Large intestine (tissue), 3 donors: Measurements from ENCODE around the gene RAI1. TPM values are rescaled to one million over a fixed set of nuclear protein-coding genes. Genes with fewer than 3 reads are reported as not detected.
"Not testable (repeated sequence)": the region's sequence is repeated elsewhere in the genome, so short reads cannot be mapped to it uniquely, and the experiment has no call there.

ENCODE experiments used
- DNase-seq, 2 donors: peaks; one replicate each; pipeline versions ENCODE4 v3.0.0 to v3.0.0-alpha.2; 2013
- H3K27ac ChIP-seq: one replicate; pipeline ENCODE4 v1.5.1; 2013; ENCODE audit warnings: low read length
- H3K27me3 ChIP-seq: 2 replicates; pipeline ENCODE4 v1.6.1; 2013; ENCODE audit warnings: low read length; ENCODE audit not compliant: control insufficient read depth, insufficient read depth
- H3K36me3 ChIP-seq: 2 replicates; pipeline ENCODE4 v1.6.1; 2013; ENCODE audit warnings: low read length; ENCODE audit not compliant: control insufficient read depth, insufficient read depth
- H3K4me1 ChIP-seq: one replicate; pipeline ENCODE4 v1.6.1; 2013; ENCODE audit warnings: low read length; ENCODE audit not compliant: control insufficient read depth, insufficient read depth
- H3K4me3 ChIP-seq: one replicate; pipeline ENCODE4 v1.5.1; 2013; ENCODE audit warnings: low read length
- H3K9me3 ChIP-seq: one replicate; pipeline ENCODE4 v1.6.1; 2013; ENCODE audit warnings: mild to moderate bottlenecking, low read depth, low read length, moderate library complexity; ENCODE audit not compliant: control insufficient read depth
- WGBS: methylation state at CpG from one replicate; pipeline ENCODE4 v1.1.5; 2013; ENCODE audit warnings: low lambda C conversion rate; ENCODE audit not compliant: insufficient coverage; 5-methylcytosine and 5-hydroxymethylcytosine counted together
- polyA plus RNA-seq: library from polyadenylated mRNA; unstranded; fragments of 120-200 nt; gene quantifications from one replicate; pipeline ENCODE4 v1.2.1, GENCODE V29; 2013

The RAI1 gene
- polyA plus RNA-seq, 1 donor, result 26.2 TPM

- DNase-seq, result peak; percentile 63 to 73
- WGBS, result no CpG with 5 or more reads among the region's 14 CpGs
- Histone ChIP-seq H3K36me3 (no peaks in the 10 kb centered on the region), H3K27ac (no peak overlapping the region), H3K9me3 (no peaks in the 10 kb centered on the region), H3K4me1 (no peaks in the 10 kb centered on the region), H3K4me3 (no peak overlapping the region), H3K27me3 (no peaks in the 10 kb centered on the region)
These were observed 39.4 kb upstream of the RAI1 start for GRCh38 chr17:17641621-17642409.

- H3K4me3 ChIP-seq, H3K36me3 ChIP-seq, DNase-seq, H3K9me3 ChIP-seq, H3K27ac ChIP-seq, H3K27me3 ChIP-seq: not testable (repeated sequence)
- peaks cover 12% of the 10 kb centered on the region for H3K4me1 ChIP-seq
- WGBS, result no CpG with 5 or more reads among the region's 4 CpGs
These were observed 36.1 kb upstream of the RAI1 start for GRCh38 chr17:17645148-17645547.

GRCh38 chr17:17645961-17646360 is 35.3 kb upstream of the RAI1 start:
- H3K4me1 ChIP-seq, result peaks cover 12% of the 10 kb centered on the region
- WGBS, result no CpG with 5 or more reads among the region's 2 CpGs
- H3K27ac ChIP-seq, result no peak overlapping the region
- H3K9me3 ChIP-seq, result peaks cover 4% of the 10 kb centered on the region
- H3K4me3 ChIP-seq, result no peak overlapping the region
- H3K27me3 ChIP-seq, result no peaks in the 10 kb centered on the region
- no peaks in the 10 kb centered on the region for H3K36me3 ChIP-seq
- DNase-seq, result no peak

- no peaks in the 10 kb centered on the region for H3K27me3 ChIP-seq
- DNase-seq, result peak in 1 of 2 donors; percentile 60
- no peak overlapping the region for H3K4me3 ChIP-seq
- 57% methylated on average over 3 of the region's 14 CpGs for WGBS
- peaks cover 12% of the 10 kb centered on the region for H3K4me1 ChIP-seq
- H3K36me3 ChIP-seq, result no peaks in the 10 kb centered on the region
- peak overlapping the region; percentile 32 for H3K27ac ChIP-seq
- H3K9me3 ChIP-seq, result peaks cover 4% of the 10 kb centered on the region
These were observed 33.6 kb upstream of the RAI1 start for GRCh38 chr17:17647524-17648178.

- DNase-seq, result peak in 1 of 2 donors; percentile 37
- Histone ChIP-seq H3K4me1 (peaks cover 12% of the 10 kb centered on the region), H3K36me3 (no peaks in the 10 kb centered on the region), H3K4me3 (no peak overlapping the region), H3K27me3 (no peaks in the 10 kb centered on the region), H3K27ac (no peak overlapping the region), H3K9me3 (peaks cover 4% of the 10 kb centered on the region)
- WGBS, result no CpG with 5 or more reads among the region's 7 CpGs
These were observed 32.5 kb upstream of the RAI1 start for GRCh38 chr17:17648762-17649161.

- Histone ChIP-seq H3K4me1 (peaks cover 12% of the 10 kb centered on the region), H3K36me3 (no peaks in the 10 kb centered on the region), H3K9me3 (peaks cover 4% of the 10 kb centered on the region), H3K4me3 (no peak overlapping the region), H3K27me3 (no peaks in the 10 kb centered on the region), H3K27ac (no peak overlapping the region)
- DNase-seq, result no peak
- 83% methylated on average over 1 of the region's 1 CpG for WGBS
These were observed 30.3 kb upstream of the RAI1 start for GRCh38 chr17:17650959-17651358.

GRCh38 chr17:17653343-17653742 is 27.9 kb upstream of the RAI1 start:
- H3K27ac ChIP-seq, result no peak overlapping the region
- WGBS, result no CpG with 5 or more reads among the region's 3 CpGs
- H3K9me3 ChIP-seq, result peaks cover 7% of the 10 kb centered on the region
- no peaks in the 10 kb centered on the region for H3K27me3 ChIP-seq
- no peak for DNase-seq
- H3K4me3 ChIP-seq, result no peak overlapping the region
- no peaks in the 10 kb centered on the region for H3K4me1 ChIP-seq
- H3K36me3 ChIP-seq, result no peaks in the 10 kb centered on the region

GRCh38 chr17:17659340-17659739 is 21.9 kb upstream of the RAI1 start:
- H3K9me3 ChIP-seq, result peaks cover 10% of the 10 kb centered on the region
- H3K27me3 ChIP-seq, result no peaks in the 10 kb centered on the region
- H3K4me1 ChIP-seq, result no peaks in the 10 kb centered on the region
- H3K27ac ChIP-seq, result no peak overlapping the region
- no CpG with 5 or more reads among the region's 4 CpGs for WGBS
- H3K4me3 ChIP-seq, result no peak overlapping the region
- no peaks in the 10 kb centered on the region for H3K36me3 ChIP-seq
- DNase-seq, result no peak

- Histone ChIP-seq H3K9me3 (peaks cover 10% of the 10 kb centered on the region), H3K27me3 (no peaks in the 10 kb centered on the region), H3K27ac (no peak overlapping the region), H3K4me3 (no peak overlapping the region), H3K36me3 (no peaks in the 10 kb centered on the region), H3K4me1 (no peaks in the 10 kb centered on the region)
- no CpG with 5 or more reads among the region's 8 CpGs for WGBS
- no peak for DNase-seq
These were observed 20.1 kb upstream of the RAI1 start for GRCh38 chr17:17661134-17661533.

GRCh38 chr17:17661834-17662385 is 19.3 kb upstream of the RAI1 start:
- no peaks in the 10 kb centered on the region for H3K36me3 ChIP-seq
- H3K27me3 ChIP-seq, result no peaks in the 10 kb centered on the region
- peaks cover 10% of the 10 kb centered on the region for H3K9me3 ChIP-seq
- DNase-seq, result no peak
- WGBS, result no CpG with 5 or more reads among the region's 10 CpGs
- H3K27ac ChIP-seq, result no peak overlapping the region
- no peaks in the 10 kb centered on the region for H3K4me1 ChIP-seq
- H3K4me3 ChIP-seq, result no peak overlapping the region
